NCI-H1436 treated with DMSO at 0.1 percent for 48 hours (cell line): ENCODE measurements around the gene NAGA.
"Not testable (repeated sequence)": the region's sequence is repeated elsewhere in the genome, so short reads cannot be mapped to it uniquely, and the experiment has no call there.

Experiments
- DNase-seq: peaks from one replicate; lab custom pipeline; 2025; lab: John Stamatoyannopoulos, UW

Gene NAGA

GRCh38 chr22:42074846-42075676, 4.4 kb upstream of the NAGA start:
- no peak for DNase-seq

GRCh38 chr22:42074132-42074811, 3.7 kb upstream of the NAGA start, which contains the start of gene PHETA2:
PHETA2 (plus strand) TSS chr22:42074248; CDS start chr22:42077294, 3,046 bp downstream.
- DNase-seq: no peak

- DNase-seq: no peak
Measured at GRCh38 chr22:42073621-42074041, 3.0 kb upstream of the NAGA start.

GRCh38 chr22:42072606-42073330, 2.2 kb upstream of the NAGA start:
- DNase-seq: no peak

GRCh38 chr22:42071508-42071907, 896 bp upstream of the NAGA start:
- not testable (repeated sequence) for DNase-seq

GRCh38 chr22:42069801-42070516, 653 bp downstream of the NAGA start:
- DNase-seq: no peak

GRCh38 chr22:42068291-42068690, 2.3 kb downstream of the NAGA start:
- no peak for DNase-seq

GRCh38 chr22:42067671-42068251, 2.9 kb downstream of the NAGA start:
- DNase-seq: no peak

GRCh38 chr22:42066937-42067336, 3.7 kb downstream of the NAGA start:
- no peak for DNase-seq

- no peak for DNase-seq
Measured at GRCh38 chr22:42066126-42066761, 4.4 kb downstream of the NAGA start.

- DNase-seq: no peak
Measured at GRCh38 chr22:42065438-42066125, 5.0 kb downstream of the NAGA start.

GRCh38 chr22:42064629-42065028, 6.0 kb downstream of the NAGA start:
- no peak for DNase-seq

GRCh38 chr22:42062506-42063170, 8.0 kb downstream of the NAGA start:
- no peak for DNase-seq

GRCh38 chr22:42061041-42061440, 9.6 kb downstream of the NAGA start:
- no peak for DNase-seq

GRCh38 chr22:42060489-42060888, 10.1 kb downstream of the NAGA start:
- no peak for DNase-seq

- no peak for DNase-seq
Measured at GRCh38 chr22:42056757-42057511, 13.7 kb downstream of the NAGA start.

GRCh38 chr22:42052765-42053164, 17.8 kb downstream of the NAGA start:
- no peak for DNase-seq

GRCh38 chr22:42050641-42051180, 19.9 kb downstream of the NAGA start:
- no peak for DNase-seq

- DNase-seq: no peak
Measured at GRCh38 chr22:42041784-42042183, 28.8 kb downstream of the NAGA start.
